GM18517 (cell line): ENCODE measurements around the gene NELFA.

Experiments
- ATAC-seq: cut with Tn5 transposase; IDR thresholded peaks from one replicate; pipeline ENCODE4 v1.9.1; 2021; ENCODE audit warnings: mild to moderate bottlenecking, moderate library complexity; ENCODE audit not compliant: unreplicated experiment

Gene NELFA

GRCh38 chr4:2008921-2009650 lies at the start of gene NELFA:
NELFA (minus strand) TSS chr4:2008974; CDS start chr4:2008959, 15 bp downstream.
- peak; percentile 79 for ATAC-seq

GRCh38 chr4:2057382-2058065 lies 48.8 kb upstream of the NELFA start:
- ATAC-seq, result no peak

- ATAC-seq, result no peak
Measured at GRCh38 chr4:2054217-2054616, 45.4 kb upstream of the NELFA start.

GRCh38 chr4:2051086-2051485 lies 42.3 kb upstream of the NELFA start:
- no peak for ATAC-seq

GRCh38 chr4:2049811-2050210 lies 41.0 kb upstream of the NELFA start:
- ATAC-seq, result no peak

GRCh38 chr4:2049381-2049780 lies 40.6 kb upstream of the NELFA start:
- ATAC-seq, result no peak

- ATAC-seq, result no peak
Measured at GRCh38 chr4:2048831-2049230, 40.1 kb upstream of the NELFA start.

GRCh38 chr4:2047781-2048581 lies 39.2 kb upstream of the NELFA start:
- ATAC-seq, result no peak

- no peak for ATAC-seq
Measured at GRCh38 chr4:2047031-2047660, 38.4 kb upstream of the NELFA start.

GRCh38 chr4:2046031-2046961 lies 37.5 kb upstream of the NELFA start:
- ATAC-seq, result no peak

- ATAC-seq, result no peak
Measured at GRCh38 chr4:2045518-2045951, 36.8 kb upstream of the NELFA start.

GRCh38 chr4:2044542-2045517 lies 36.1 kb upstream of the NELFA start:
- no peak for ATAC-seq

GRCh38 chr4:2044119-2044485 lies 35.3 kb upstream of the NELFA start:
- no peak for ATAC-seq

GRCh38 chr4:2043396-2044118 lies 34.8 kb upstream of the NELFA start:
- no peak for ATAC-seq

- no peak for ATAC-seq
Measured at GRCh38 chr4:2042947-2043395, 34.2 kb upstream of the NELFA start.

- no peak for ATAC-seq
Measured at GRCh38 chr4:2042204-2042946, 33.6 kb upstream of the NELFA start.
